ENCODE measurements around the gene SLC30A2. TPM values are rescaled to one million over a fixed set of nuclear protein-coding genes. Genes with fewer than 3 reads are reported as not detected.

SLC30A2 gene
- total and polyA plus RNA-seq, 9 of the 15 experiments (the other 6 are each of a cell fraction or from before 2014, with no cell fraction given), result 0.01 to 0.18 (median 0.06) TPM; not detected in 3

DNA sequence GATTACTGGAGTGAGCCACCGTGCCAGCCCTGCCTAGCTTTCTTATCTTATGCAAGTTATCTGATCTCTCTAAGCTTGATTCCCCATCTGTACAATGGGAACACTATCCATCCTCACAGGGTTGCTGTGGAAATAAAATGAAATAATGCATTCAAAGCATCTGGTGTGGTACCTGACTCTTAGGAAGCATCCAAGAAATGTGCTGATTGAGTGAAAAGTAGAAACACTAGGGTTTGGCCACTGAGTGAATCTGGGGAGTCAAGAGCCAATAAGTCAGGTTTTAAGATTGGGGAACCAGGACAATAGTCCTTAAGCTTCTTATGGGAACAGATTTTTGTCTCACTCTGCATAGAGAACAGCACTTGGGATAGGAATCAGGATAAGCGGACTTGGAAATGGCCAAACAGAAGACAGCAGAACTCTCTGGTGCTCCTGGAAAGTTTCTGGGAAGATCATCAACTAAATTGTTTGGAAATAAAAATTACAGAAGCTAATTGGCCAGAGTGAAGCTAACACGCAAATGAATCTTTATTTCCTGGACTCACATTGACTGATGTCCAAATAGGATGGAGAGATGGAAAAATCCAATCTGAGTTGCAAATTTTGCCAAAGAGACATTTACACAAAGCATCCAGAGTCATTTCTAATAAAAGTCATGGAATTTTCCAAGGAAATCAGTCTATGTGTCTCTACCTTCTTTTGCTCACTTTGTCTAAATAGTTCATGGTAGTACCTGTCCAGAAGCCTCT, 51.3 kb downstream of the SLC30A2 start (continued):
- TF ChIP-seq, protein P1, sequence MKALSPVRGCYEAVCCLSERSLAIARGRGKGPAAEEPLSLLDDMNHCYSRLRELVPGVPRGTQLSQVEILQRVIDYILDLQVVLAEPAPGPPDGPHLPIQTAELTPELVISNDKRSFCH (CRISPR knock-in tag; IDR thresholded peaks at IDR 0.05), result no peak
- TF ChIP-seq, protein P1 (tag; IDR thresholded peaks at IDR 0.05), result no peak
- TF ChIP-seq, protein P2, sequence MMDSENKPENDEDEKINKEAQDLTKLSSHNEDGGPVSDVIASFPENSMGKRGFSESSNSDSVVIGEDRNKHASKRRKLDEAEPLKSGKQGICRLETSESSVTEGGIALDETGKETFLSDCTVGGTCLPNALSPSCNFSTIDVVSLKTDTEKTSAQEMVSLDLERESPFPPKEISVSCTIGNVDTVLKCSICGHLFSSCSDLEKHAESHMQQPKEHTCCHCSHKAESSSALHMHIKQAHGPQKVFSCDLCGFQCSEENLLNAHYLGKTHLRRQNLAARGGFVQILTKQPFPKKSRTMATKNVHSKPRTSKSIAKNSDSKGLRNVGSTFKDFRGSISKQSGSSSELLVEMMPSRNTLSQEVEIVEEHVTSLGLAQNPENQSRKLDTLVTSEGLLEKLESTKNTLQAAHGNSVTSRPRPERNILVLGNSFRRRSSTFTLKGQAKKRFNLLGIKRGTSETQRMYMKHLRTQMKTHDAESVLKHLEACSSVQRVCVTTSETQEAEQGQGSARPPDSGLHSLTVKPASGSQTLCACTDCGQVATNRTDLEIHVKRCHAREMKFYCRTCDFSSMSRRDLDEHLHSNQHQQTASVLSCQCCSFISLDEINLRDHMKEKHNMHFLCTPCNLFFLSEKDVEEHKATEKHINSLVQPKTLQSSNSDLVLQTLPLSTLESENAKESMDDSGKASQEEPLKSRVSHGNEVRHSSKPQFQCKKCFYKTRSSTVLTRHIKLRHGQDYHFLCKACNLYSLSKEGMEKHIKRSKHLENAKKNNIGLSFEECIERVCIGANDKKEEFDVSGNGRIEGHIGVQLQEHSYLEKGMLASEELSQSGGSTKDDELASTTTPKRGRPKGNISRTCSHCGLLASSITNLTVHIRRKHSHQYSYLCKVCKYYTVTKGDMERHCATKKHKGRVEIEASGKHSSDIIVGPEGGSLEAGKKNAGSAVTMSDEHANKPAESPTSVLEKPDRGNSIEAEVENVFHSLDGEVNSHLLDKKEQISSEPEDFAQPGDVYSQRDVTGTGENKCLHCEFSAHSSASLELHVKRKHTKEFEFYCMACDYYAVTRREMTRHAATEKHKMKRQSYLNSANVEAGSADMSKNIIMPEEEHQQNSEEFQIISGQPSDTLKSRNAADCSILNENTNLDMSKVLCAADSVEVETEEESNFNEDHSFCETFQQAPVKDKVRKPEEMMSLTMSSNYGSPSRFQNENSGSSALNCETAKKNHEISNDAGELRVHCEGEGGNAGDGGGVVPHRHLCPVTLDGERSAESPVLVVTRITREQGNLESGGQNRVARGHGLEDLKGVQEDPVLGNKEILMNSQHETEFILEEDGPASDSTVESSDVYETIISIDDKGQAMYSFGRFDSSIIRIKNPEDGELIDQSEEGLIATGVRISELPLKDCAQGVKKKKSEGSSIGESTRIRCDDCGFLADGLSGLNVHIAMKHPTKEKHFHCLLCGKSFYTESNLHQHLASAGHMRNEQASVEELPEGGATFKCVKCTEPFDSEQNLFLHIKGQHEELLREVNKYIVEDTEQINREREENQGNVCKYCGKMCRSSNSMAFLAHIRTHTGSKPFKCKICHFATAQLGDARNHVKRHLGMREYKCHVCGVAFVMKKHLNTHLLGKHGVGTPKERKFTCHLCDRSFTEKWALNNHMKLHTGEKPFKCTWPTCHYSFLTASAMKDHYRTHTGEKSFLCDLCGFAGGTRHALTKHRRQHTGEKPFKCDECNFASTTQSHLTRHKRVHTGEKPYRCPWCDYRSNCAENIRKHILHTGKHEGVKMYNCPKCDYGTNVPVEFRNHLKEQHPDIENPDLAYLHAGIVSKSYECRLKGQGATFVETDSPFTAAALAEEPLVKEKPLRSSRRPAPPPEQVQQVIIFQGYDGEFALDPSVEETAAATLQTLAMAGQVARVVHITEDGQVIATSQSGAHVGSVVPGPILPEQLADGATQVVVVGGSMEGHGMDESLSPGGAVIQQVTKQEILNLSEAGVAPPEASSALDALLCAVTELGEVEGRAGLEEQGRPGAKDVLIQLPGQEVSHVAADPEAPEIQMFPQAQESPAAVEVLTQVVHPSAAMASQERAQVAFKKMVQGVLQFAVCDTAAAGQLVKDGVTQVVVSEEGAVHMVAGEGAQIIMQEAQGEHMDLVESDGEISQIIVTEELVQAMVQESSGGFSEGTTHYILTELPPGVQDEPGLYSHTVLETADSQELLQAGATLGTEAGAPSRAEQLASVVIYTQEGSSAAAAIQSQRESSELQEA (IDR thresholded peaks at IDR 0.05; ENCODE audit: low read depth), result no peak
- TF ChIP-seq HCFC1 (IDR thresholded peaks at IDR 0.05; ENCODE audit: low read depth, low read length) (no peak), RAD21 (CRISPR knock-in tag; conservative IDR thresholded peaks at IDR 0.05 in 1 of 2, IDR thresholded peaks at IDR 0.05 in 1 of 2) (no peak), C11orf30 (IDR thresholded peaks at IDR 0.05; ENCODE audit: low read depth) (peak; percentile 78), CEBPG (CRISPR knock-in tag; IDR thresholded peaks at IDR 0.05) (no peak), CEBPG (tag; conservative IDR thresholded peaks at IDR 0.05 in 1 of 2, IDR thresholded peaks at IDR 0.05 in 1 of 2) (no peak), GTF2A2 (tag; IDR thresholded peaks at IDR 0.05) (no peak), MIER1 (IDR thresholded peaks at IDR 0.05; ENCODE audit: low read depth) (no peak)
- TF ChIP-seq, protein P3, sequence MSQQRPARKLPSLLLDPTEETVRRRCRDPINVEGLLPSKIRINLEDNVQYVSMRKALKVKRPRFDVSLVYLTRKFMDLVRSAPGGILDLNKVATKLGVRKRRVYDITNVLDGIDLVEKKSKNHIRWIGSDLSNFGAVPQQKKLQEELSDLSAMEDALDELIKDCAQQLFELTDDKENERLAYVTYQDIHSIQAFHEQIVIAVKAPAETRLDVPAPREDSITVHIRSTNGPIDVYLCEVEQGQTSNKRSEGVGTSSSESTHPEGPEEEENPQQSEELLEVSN (IDR thresholded peaks at IDR 0.05; ENCODE audit: borderline replicate concordance in 1 of 2, extremely low read depth in 1 of 2, insufficient read depth in 1 of 2, insufficient read length in 1 of 2, low read depth in 1 of 2, low read length in 1 of 2, poor library complexity in 1 of 2, severe bottlenecking in 1 of 2), result no peak
- TF ChIP-seq, protein P4, sequence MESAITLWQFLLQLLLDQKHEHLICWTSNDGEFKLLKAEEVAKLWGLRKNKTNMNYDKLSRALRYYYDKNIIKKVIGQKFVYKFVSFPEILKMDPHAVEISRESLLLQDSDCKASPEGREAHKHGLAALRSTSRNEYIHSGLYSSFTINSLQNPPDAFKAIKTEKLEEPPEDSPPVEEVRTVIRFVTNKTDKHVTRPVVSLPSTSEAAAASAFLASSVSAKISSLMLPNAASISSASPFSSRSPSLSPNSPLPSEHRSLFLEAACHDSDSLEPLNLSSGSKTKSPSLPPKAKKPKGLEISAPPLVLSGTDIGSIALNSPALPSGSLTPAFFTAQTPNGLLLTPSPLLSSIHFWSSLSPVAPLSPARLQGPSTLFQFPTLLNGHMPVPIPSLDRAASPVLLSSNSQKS (CRISPR knock-in tag; IDR thresholded peaks at IDR 0.05), result no peak
- TF ChIP-seq, protein P5, sequence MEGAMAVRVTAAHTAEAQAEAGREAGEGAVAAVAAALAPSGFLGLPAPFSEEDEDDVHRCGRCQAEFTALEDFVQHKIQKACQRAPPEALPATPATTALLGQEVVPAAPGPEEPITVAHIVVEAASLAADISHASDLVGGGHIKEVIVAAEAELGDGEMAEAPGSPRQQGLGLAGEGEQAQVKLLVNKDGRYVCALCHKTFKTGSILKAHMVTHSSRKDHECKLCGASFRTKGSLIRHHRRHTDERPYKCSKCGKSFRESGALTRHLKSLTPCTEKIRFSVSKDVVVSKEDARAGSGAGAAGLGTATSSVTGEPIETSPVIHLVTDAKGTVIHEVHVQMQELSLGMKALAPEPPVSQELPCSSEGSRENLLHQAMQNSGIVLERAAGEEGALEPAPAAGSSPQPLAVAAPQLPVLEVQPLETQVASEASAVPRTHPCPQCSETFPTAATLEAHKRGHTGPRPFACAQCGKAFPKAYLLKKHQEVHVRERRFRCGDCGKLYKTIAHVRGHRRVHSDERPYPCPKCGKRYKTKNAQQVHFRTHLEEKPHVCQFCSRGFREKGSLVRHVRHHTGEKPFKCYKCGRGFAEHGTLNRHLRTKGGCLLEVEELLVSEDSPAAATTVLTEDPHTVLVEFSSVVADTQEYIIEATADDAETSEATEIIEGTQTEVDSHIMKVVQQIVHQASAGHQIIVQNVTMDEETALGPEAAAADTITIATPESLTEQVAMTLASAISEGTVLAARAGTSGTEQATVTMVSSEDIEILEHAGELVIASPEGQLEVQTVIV (CRISPR knock-in tag; IDR thresholded peaks at IDR 0.05; ENCODE audit: borderline replicate concordance), result no peak
